Measurements from ENCODE around the gene ALB.

DNA sequence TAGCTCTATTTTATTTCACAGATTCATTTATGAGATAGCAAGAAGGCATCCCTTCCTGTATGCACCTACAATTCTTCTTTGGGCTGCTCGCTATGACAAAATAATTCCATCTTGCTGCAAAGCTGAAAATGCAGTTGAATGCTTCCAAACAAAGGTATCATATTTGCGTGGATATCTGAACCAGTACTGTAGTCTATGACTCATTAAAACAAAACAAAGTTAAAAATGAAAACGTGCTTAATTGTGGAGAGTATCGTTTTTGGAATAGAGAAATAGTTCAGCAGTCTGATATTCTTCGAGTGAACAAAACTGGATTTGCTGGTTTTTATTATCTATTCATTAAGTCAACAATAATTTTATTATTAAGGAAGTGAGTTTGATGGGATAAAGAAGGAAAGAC lies 38.2 kb downstream of the ALB start:
- TF ChIP-seq POLR2AphosphoS5 (IDR thresholded peaks at IDR 0.05; ENCODE audit: borderline replicate concordance, low read depth, low read length) (no peak), EZH2 (IDR thresholded peaks at IDR 0.05) (no peak), FOXP2 (optimal IDR thresholded peaks at IDR 0.05; ENCODE audit: control extremely low read depth, extremely low read length, insufficient read depth) (no peak)

Measured in SK-N-MC (cell line).